ENCODE measurements around the gene NUAK2.

DNA sequence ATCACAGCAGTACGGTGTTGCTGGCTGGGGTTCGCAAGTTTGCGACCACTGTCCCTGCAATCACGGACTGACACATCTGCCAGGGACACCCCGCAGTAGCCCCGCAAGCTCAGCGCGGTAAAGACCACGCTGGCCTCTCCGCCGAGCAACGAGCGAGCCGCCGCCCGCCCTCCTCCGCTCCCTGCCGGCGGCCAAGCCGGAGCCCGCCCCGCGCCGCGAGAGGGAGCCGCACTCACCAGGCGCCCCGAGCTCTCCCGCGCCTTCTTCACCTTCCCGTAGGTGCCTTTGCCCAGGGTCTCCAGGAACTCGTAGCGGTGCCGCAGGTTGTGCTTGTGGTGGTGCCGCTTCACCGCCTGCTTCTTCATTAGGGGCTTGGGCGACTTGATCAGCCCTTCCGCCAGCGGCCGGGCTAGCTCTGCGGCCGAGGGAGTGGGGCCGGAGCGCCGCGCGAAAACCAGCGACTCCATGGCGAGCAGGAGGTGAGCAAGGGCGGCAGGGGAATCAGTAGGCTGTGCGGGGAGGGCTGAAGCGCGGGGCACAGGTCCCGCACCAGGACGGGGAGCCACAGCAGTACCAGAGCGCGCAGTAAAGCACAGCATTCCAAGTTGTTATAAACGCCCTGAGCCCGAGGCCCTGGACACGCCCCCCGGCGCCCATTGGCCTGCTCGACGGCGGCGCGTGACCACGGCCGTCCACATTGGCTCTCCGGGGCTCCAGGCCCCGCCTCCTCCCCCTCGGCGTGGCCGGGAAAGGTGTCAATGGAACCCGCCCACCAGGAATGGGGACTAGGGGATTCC, at the start of gene NUAK2:
- TF ChIP-seq, protein P1, sequence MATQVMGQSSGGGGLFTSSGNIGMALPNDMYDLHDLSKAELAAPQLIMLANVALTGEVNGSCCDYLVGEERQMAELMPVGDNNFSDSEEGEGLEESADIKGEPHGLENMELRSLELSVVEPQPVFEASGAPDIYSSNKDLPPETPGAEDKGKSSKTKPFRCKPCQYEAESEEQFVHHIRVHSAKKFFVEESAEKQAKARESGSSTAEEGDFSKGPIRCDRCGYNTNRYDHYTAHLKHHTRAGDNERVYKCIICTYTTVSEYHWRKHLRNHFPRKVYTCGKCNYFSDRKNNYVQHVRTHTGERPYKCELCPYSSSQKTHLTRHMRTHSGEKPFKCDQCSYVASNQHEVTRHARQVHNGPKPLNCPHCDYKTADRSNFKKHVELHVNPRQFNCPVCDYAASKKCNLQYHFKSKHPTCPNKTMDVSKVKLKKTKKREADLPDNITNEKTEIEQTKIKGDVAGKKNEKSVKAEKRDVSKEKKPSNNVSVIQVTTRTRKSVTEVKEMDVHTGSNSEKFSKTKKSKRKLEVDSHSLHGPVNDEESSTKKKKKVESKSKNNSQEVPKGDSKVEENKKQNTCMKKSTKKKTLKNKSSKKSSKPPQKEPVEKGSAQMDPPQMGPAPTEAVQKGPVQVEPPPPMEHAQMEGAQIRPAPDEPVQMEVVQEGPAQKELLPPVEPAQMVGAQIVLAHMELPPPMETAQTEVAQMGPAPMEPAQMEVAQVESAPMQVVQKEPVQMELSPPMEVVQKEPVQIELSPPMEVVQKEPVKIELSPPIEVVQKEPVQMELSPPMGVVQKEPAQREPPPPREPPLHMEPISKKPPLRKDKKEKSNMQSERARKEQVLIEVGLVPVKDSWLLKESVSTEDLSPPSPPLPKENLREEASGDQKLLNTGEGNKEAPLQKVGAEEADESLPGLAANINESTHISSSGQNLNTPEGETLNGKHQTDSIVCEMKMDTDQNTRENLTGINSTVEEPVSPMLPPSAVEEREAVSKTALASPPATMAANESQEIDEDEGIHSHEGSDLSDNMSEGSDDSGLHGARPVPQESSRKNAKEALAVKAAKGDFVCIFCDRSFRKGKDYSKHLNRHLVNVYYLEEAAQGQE (tag by site-specific recombination; IDR thresholded peaks at IDR 0.05): 0 out of 2 replicates have a peak, but pooled peaks have one; percentile 18
- TF ChIP-seq, protein P2, sequence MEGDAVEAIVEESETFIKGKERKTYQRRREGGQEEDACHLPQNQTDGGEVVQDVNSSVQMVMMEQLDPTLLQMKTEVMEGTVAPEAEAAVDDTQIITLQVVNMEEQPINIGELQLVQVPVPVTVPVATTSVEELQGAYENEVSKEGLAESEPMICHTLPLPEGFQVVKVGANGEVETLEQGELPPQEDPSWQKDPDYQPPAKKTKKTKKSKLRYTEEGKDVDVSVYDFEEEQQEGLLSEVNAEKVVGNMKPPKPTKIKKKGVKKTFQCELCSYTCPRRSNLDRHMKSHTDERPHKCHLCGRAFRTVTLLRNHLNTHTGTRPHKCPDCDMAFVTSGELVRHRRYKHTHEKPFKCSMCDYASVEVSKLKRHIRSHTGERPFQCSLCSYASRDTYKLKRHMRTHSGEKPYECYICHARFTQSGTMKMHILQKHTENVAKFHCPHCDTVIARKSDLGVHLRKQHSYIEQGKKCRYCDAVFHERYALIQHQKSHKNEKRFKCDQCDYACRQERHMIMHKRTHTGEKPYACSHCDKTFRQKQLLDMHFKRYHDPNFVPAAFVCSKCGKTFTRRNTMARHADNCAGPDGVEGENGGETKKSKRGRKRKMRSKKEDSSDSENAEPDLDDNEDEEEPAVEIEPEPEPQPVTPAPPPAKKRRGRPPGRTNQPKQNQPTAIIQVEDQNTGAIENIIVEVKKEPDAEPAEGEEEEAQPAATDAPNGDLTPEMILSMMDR (tag by site-specific recombination; IDR thresholded peaks at IDR 0.05): peak; percentile 85
- TF ChIP-seq MYNN (tag by site-specific recombination; IDR thresholded peaks at IDR 0.05; ENCODE audit: borderline replicate concordance) (no peak), ZNF311 (tag by site-specific recombination; IDR thresholded peaks at IDR 0.05; ENCODE audit: borderline replicate concordance) (no peak), ZBTB21 (tag by site-specific recombination; IDR thresholded peaks at IDR 0.05) (no peak), KLF8 (tag by site-specific recombination; IDR thresholded peaks at IDR 0.05) (no peak; the same call in 1 of the 2 replicates), YY1 (tag by site-specific recombination; IDR thresholded peaks at IDR 0.05) (no peak), ZNF654 (tag by site-specific recombination; IDR thresholded peaks at IDR 0.05; ENCODE audit: low read depth) (no peak), ZNF530 (tag by site-specific recombination; IDR thresholded peaks at IDR 0.05; ENCODE audit: low read depth) (no peak)
- TF ChIP-seq, protein P3, sequence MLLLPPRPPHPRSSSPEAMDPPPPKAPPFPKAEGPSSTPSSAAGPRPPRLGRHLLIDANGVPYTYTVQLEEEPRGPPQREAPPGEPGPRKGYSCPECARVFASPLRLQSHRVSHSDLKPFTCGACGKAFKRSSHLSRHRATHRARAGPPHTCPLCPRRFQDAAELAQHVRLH (tag by site-specific recombination; IDR thresholded peaks at IDR 0.05): no peak
